Measurements from ENCODE around the gene PDYN. TPM values are rescaled to one million over a fixed set of nuclear protein-coding genes. Genes with fewer than 3 reads are reported as not detected.

Gene PDYN
- total RNA-seq, 1 donor from 2014 or later, result not detected

GRCh38 chr20:1935696-1936366 lies 58.0 kb downstream of the PDYN start:
- DNase-seq (ENCODE audit: low read depth), result no peak

GRCh38 chr20:1934721-1935573 lies 58.9 kb downstream of the PDYN start:
- DNase-seq (ENCODE audit: low read depth), result peak; percentile 18

- peak; percentile 35 for DNase-seq (ENCODE audit: low read depth)
Observed at GRCh38 chr20:1934156-1934555, 59.7 kb downstream of the PDYN start.

GRCh38 chr20:1933465-1933870 lies 60.4 kb downstream of the PDYN start:
- peak; percentile 9 for DNase-seq (ENCODE audit: low read depth)

- no peak for DNase-seq (ENCODE audit: low read depth)
Observed at GRCh38 chr20:1932971-1933370, 60.9 kb downstream of the PDYN start.

GRCh38 chr20:1931830-1932229 lies 62.0 kb downstream of the PDYN start:
- no peak for DNase-seq (ENCODE audit: low read depth)

GRCh38 chr20:1930165-1930564 lies 63.7 kb downstream of the PDYN start:
- DNase-seq (ENCODE audit: low read depth), result no peak

GRCh38 chr20:1929460-1929859 lies 64.4 kb downstream of the PDYN start:
- DNase-seq (ENCODE audit: low read depth), result no peak

- no peak for DNase-seq (ENCODE audit: low read depth)
Observed at GRCh38 chr20:1928782-1929181, 65.1 kb downstream of the PDYN start.

Other genes with a start within 250 kb of the PDYN start
- 2.9 and 5.3 TPM in 2 replicates for gene SIRPA, start 98.7 kb downstream of the PDYN start, total RNA-seq
- 10.5 and 10.8 TPM in 2 replicates for gene STK35, start 107.8 kb upstream of the PDYN start, total RNA-seq